Esophagus squamous epithelium (tissue), 5 donors: ENCODE data around the gene APP. TPM values are rescaled to one million over a fixed set of nuclear protein-coding genes. Genes with fewer than 3 reads are reported as not detected.
"Not testable (repeated sequence)": the region's sequence is repeated elsewhere in the genome, so short reads cannot be mapped to it uniquely, and the experiment has no call there.

Experiments
- DNase-seq: peaks from one replicate; lab custom pipeline; 2025; lab: John Stamatoyannopoulos, UW
- H3K27ac ChIP-seq, 4 donors: fragments of 200-600 bp; sonication (generic); one replicate each; pipeline ENCODE4 v1.5.1; 2016 to 2019; ENCODE audit warnings: mild to moderate bottlenecking in 1 of 4
- H3K27me3 ChIP-seq, 4 donors: fragments of 200-600 bp; sonication (generic); 1 replicate in 3 of 4; 2 replicates in 1 of 4; pipeline versions ENCODE4 v1.5.1 to v1.6.0; 2017 to 2021; ENCODE audit warnings: antibody characterized with exemption in 1 of 4
- H3K36me3 ChIP-seq, 3 donors: fragments of 200-600 bp; sonication (generic); one replicate each; pipeline ENCODE4 v1.5.1; 2016 to 2019
- H3K4me1 ChIP-seq, 3 donors: fragments of 200-600 bp; sonication (generic); one replicate each; pipeline ENCODE4 v1.5.1; 2017 to 2019
- H3K4me3 ChIP-seq, 4 donors: fragments of 200-600 bp; sonication (generic); 1 replicate in 3 of 4; 2 replicates in 1 of 4; pipeline ENCODE4 v1.5.1; 2016 to 2019; ENCODE audit warnings: mild to moderate bottlenecking in 2 of 4, moderate library complexity in 1 of 4
- H3K9me3 ChIP-seq, 3 donors: fragments of 200-600 bp; sonication (generic); one replicate each; pipeline ENCODE4 v1.5.1; 2016 to 2019
- CTCF ChIP-seq, 6 experiments: fragments of 450-650 bp in 4 of 6; fragments of 200-600 bp in 2 of 6; sonication (generic) in 2 of 6; IDR thresholded peaks; one replicate each; pipeline ENCODE4 v1.5.1; 2016 to 2019; ENCODE audit warnings: antibody characterized with exemption in 6 of 6, mild to moderate bottlenecking in 4 of 6, moderate library complexity in 4 of 6
- POLR2A ChIP-seq, 4 donors: fragments of 450-650 bp; IDR thresholded peaks; one replicate each; pipeline ENCODE4 v1.6.1; 2017; ENCODE audit warnings: antibody characterized with exemption in 4 of 4, mild to moderate bottlenecking in 4 of 4, moderate library complexity in 3 of 4
- WGBS, 2 donors: methylation state at CpG; one replicate each; pipeline ENCODE4 v1.1.5; 2018; 5-methylcytosine and 5-hydroxymethylcytosine counted together
- intact Hi-C: fragments of 100-400 bp; cut with DNase I; formaldehyde crosslinking; loops from one replicate; pipeline ENCODE4 v1.15.0; 2022
- total RNA-seq, 4 donors: library from RNA; depleted of rRNA; stranded (reverse); fragments of >200 nt; gene quantifications; one replicate each; pipeline ENCODE4 v1.1.0, GENCODE V29; 2016
- donor health status: DM: yes; HTN: yes; CAD: no.

APP gene
- total RNA-seq, 4 donors from 2014 or later, result 58.2 to 277 (median 183) TPM

- H3K36me3 ChIP-seq, result no peaks in the 10 kb centered on the region
- DNase-seq, result no peak
- H3K9me3 ChIP-seq, result no peaks in the 10 kb centered on the region
- H3K4me1 ChIP-seq, result no peaks in the 10 kb centered on the region
- H3K27ac ChIP-seq, result no peak overlapping the region
- no peak overlapping the region for H3K4me3 ChIP-seq
- no peak for TF ChIP-seq POLR2A (IDR thresholded peaks at IDR 0.05)
- no peak for TF ChIP-seq CTCF (IDR thresholded peaks at IDR 0.05)
- no peaks in the 10 kb centered on the region for H3K27me3 ChIP-seq
- 64 to 74% methylated on average over 2 to 4 of the region's 4 CpGs for WGBS, 2 donors
- intact Hi-C loops, result no loop called here
Measured at GRCh38 chr21:26013970-26014369, 156.6 kb downstream of the APP start.

- intact Hi-C loops, H3K4me3 ChIP-seq, H3K27ac ChIP-seq, DNase-seq, H3K9me3 ChIP-seq, H3K36me3 ChIP-seq, H3K27me3 ChIP-seq: not testable (repeated sequence)
- H3K4me1 ChIP-seq, result peaks cover 0 to 13% (median 0%) of the 10 kb centered on the region in 3 donors
- 22% methylated on average over 4 of the region's 4 CpGs; no CpG with 5 or more reads in 1 of the 2 donors for WGBS, 2 donors
Measured at GRCh38 chr21:26012482-26012881, 158.1 kb downstream of the APP start.

DNA sequence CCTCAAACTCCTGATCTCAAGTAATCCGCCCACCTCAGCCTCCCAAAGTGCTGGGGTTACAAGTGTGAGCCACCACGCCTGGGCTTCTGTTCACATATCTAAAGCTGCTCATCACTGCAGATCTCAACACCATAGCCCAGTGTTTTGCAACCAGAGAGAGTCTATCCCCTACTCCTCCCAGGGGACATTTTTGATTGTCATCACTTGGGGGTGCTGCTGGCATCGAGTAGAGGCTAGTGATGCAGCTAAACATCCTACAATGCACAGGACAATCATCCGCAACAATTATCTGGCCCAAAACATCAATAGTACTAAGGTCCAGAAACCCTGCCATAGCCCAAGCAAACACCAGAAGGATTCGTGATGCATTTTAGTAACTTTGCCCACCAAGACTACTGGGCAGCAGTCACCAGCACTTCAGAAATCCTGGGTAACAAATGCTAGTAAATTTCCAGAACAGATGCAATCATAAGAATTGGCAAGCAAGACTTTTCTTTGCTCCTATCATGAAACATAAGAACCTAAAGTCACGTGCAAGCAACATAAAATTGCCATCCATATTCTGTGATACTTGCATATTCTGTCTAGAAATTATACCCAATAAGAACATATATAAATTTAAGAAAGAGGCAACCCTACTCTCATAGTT is 159.2 kb downstream of the APP start:
- H3K27ac ChIP-seq, result no peak overlapping the region
- TF ChIP-seq POLR2A (IDR thresholded peaks at IDR 0.05) (no peak), CTCF (IDR thresholded peaks at IDR 0.05) (no peak)
- intact Hi-C loops, result no loop called here
- peaks cover 0 to 14% (median 0%) of the 10 kb centered on the region in 3 donors for H3K4me1 ChIP-seq
- no peaks in the 10 kb centered on the region for H3K36me3 ChIP-seq
- no peaks in the 10 kb centered on the region for H3K27me3 ChIP-seq
- no peaks in the 10 kb centered on the region for H3K9me3 ChIP-seq
- WGBS, 2 donors, result 92 to 93% methylated on average over 5 to 6 of the region's 6 CpGs
- H3K4me3 ChIP-seq, result no peak overlapping the region
- no peak for DNase-seq

DNA sequence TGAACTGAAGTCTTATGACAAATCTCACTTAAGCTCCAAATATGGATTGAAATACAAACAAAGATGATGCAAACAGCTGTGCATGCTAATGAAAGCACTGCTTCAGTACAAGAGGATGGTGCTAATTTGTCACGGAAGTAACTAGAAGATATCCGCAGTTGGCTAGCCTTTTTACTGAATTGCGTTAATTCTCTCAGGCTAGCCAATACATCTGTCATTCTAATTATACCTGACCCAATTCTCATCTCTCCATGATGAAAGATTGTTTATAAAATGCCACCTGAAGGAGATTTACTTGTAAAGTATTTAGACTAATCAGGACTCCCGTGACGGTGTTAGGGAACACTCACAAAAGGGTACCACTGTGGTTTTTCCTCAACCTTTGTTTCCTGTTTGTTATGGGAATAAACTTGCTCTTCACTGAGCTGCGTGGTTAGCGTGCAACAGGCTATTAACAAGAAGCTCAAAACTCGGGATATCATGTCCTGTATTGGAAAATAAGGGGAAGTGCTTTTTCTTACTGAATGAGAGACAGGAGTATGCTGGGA is 162.5 kb downstream of the APP start:
- intact Hi-C loops, result no loop called here

GRCh38 chr21:26005464-26005863 is 165.1 kb downstream of the APP start:
- Histone ChIP-seq H3K9me3 (no peaks in the 10 kb centered on the region), H3K27me3 (no peaks in the 10 kb centered on the region), H3K36me3 (peaks cover 0 to 4% (median 0%) of the 10 kb centered on the region in 3 donors), H3K4me1 (peaks cover 0 to 14% (median 0%) of the 10 kb centered on the region in 3 donors), H3K27ac (no peak overlapping the region), H3K4me3 (no peak overlapping the region)
- TF ChIP-seq POLR2A (IDR thresholded peaks at IDR 0.05) (no peak), CTCF (IDR thresholded peaks at IDR 0.05) (no peak)
- 93 to 100% methylated on average over 1 of the region's 1 CpG for WGBS, 2 donors
- intact Hi-C loops, result no loop called here
- DNase-seq, result no peak

More for the DNA sequence above, 162.5 kb downstream of the APP start:
- Histone ChIP-seq H3K27me3 (no peaks in the 10 kb centered on the region), H3K27ac (peak overlapping the region in 3 of 4 donors; percentile 42 to 65 (median 54)), H3K36me3 (peaks cover 0 to 4% (median 0%) of the 10 kb centered on the region in 3 donors), H3K4me3 (peak overlapping the region in 1 of 4 donors; percentile 17), H3K9me3 (no peaks in the 10 kb centered on the region), H3K4me1 (peaks cover 0 to 14% (median 0%) of the 10 kb centered on the region in 3 donors)
- no peak for TF ChIP-seq CTCF (IDR thresholded peaks at IDR 0.05)
- TF ChIP-seq POLR2A (IDR thresholded peaks at IDR 0.05), result no peak
- 52 to 68% methylated on average over 8 of the region's 8 CpGs for WGBS, 2 donors
- no peak for DNase-seq
